ENCODE results near the gene LDLRAD4.
"Not testable (repeated sequence)": the region's sequence is repeated elsewhere in the genome, so short reads cannot be mapped to it uniquely, and the experiment has no call there.

The LDLRAD4 gene

DNA sequence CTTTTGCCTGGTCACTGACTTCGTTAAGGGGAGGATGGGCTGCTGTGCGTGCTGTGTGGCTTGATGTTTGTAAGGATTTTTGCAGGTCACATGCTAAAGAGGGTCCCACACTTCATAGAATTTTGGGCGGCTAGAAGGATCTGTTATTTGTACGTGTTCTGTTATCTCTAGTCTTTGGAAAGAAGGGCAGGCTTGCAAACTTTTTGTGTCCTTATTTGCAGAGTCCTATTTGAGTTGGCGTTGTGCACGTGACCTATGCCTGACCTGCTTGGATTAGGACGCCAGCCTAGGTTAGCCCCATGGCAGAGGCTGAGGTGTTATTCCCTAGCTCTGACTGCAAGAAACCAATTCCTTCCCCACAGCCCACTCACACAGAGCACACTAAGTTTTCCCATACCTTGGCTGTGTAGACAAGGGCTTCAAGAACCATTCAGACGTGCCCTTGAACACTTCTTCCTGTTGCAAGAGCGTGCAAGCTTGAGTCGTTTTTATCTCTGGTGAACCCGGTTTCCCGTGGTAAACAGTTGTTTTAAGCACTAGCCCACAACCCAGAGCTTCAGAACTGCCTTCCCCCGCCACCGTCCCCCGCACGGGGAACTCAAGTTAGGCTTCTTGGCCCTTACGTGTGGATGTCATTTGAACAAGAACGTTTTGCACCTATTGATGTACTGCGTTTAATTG lies 94.6 kb downstream of the LDLRAD4 start:
- peak; percentile 27 for DNase-seq

- no peak for DNase-seq
These were observed 96.4 kb downstream of the LDLRAD4 start for GRCh38 chr18:13315000-13315399.

DNA sequence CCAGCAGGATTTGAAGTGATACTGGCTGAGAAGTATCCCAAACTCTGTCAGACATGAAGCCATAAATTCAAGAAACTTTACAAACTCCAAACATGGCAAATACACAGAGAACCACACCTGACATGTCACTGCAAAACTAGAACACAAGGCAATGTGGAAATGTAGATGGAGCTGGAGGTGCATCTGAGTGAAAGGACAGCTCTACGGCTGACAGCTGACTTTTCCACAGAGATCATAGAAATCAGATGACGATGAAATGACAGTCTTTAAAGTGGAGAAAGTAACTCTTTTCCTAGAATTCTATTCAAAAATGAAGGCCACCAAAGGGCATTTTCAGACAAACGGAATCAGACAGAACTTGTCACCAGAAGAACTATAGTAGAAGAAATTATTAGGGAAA lies 97.5 kb downstream of the LDLRAD4 start:
- DNase-seq = no peak

DNA sequence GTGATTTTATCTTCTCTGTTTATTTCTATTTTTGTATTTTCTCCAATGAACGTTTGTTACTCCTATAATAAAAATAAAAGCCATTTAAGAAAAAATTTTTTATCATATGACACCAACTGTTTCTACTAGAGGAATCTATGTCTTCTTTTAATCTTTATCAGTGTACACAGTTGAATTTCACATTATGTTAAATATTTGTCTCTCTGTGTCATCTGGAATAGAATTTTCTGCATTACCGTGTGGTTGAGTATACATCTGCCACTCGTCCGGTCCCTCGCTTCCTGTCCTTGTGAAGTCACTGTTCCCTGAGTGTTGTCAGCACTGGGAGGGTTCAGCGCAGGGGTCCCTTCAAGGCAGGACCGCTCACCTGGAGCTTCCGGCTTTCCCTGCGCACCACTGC lies 99.2 kb downstream of the LDLRAD4 start:
- no peak for DNase-seq

- no peak for DNase-seq
These were observed 100.4 kb downstream of the LDLRAD4 start for GRCh38 chr18:13318731-13319501.

GRCh38 chr18:13319629-13320028 lies 101.1 kb downstream of the LDLRAD4 start:
- no peak for DNase-seq

DNA sequence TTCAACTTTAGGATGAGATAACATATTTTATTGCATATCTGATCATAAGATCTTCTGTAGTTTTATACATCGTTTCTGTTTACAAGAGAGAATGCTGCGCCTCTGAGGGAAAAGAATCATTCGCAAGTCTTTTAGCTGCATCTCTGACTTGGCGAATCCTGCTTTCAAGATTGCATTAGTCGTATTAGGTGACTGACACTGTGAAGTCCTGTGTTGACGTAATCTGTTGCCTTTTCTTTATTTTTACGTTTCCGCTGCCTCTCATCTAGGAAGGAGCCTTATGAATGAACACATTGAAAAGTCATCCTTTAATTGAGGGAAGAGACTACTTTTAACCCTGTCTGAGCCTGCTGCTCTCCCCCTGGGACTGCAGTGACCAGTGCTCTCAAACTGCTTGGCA lies 101.5 kb downstream of the LDLRAD4 start:
- no peak for DNase-seq

DNA sequence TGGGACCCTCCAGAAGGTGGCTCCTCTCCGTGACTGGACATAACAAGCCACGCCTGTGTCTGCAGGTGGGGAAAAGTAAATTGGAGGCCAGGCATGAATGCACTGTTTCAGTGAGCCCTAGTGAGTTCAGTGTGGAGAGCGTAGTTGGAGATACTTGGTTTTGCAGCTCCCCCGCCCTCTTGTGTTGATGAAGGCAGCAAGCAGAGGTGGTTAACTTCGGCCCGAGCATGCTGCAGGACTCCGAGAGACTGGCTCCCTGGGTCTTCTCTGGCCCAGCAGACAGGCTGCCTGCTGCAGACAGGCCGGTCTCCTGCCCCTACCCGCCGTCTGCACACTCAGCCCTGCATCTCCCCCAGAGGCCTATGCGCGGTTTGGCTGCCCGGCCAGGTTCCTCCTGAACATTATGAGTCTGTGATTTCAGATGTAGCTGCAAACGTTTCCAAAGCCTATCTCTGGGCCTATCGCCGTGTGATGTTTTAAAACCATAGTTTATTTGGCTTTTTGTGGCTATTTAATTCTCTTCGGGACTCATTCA lies 102.4 kb downstream of the LDLRAD4 start:
- DNase-seq = no peak

DNA sequence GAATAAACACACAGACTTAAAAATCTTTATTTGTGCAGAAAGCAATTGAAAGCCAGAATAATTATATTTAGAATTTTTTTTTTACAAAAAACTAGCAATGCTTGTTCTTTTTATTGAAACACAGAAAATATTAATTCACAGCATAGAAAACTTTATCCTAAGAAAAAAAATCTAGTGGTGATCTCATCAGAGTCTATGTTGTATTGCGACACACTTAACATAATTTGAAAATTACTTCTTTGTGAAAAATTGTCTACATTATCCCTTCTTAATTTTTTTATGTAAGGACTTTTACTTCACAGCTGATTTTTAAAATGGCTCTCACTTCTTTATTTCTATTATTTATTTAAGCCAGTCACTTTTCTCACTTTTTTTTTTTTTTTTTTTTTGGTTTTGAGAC lies 103.4 kb downstream of the LDLRAD4 start:
- DNase-seq = no peak

GRCh38 chr18:13323186-13323585 lies 104.6 kb downstream of the LDLRAD4 start:
- no peak for DNase-seq

DNA sequence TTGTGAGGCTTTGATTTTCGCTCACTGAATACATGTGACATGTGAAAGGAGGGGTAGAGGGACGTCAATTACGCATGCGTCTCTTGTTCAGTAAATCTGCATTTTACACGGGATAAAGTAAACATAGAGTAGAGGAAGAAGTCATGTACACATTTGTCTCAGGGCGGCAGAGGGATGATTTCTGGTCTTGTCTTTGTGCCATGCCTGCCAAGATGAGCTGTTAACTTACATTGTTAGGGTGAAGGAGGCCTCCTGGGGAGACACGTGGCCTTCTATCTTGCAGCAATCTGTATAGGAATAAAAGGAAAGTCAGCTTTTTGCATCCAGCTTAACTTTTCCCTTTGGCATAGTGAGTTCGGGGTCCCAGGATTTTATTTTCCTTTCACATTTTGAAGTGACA lies 106.3 kb downstream of the LDLRAD4 start:
- DNase-seq = no peak

GRCh38 chr18:13328213-13328612 lies 109.7 kb downstream of the LDLRAD4 start:
- no peak for DNase-seq

DNA sequence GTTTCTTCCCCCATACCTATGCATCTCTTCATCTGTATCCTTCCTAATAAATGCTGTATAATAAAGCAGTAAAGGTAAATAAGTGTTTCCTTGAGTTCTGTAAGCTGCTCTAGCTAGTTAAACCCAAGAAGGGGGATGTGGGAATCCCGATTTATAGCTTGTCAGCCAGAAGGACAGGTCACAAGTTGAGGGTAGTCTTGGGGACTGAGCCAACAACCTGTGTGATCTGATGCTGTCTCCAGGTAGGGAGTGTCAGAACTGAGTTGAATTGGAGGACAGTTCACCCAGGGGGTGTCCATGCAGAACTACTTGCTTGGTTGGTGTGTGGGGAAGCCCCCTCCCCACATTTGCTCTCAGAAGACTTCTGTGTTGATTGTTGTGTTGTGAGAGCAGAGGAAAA lies 112.4 kb downstream of the LDLRAD4 start:
- no peak for DNase-seq

DNA sequence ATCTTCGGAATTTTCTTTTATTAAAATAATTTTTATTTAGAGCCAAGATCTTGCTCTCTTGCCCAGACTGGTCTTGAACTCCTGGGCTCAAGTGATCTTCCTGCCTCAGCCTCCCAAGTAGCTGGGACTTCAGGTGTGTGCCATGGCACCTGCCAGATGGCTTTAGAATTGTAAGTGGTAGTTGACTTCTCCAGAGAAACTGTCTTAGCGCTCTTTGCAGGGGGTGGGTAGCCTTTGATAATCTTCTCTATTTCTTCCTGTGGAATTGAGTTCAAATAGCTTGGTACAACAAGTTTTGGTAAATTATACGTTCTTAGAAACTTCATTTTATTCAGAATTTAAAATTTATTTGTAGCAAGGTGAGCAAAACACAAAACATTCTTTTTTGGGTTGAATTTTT lies 113.3 kb downstream of the LDLRAD4 start:
- DNase-seq = no peak

DNA sequence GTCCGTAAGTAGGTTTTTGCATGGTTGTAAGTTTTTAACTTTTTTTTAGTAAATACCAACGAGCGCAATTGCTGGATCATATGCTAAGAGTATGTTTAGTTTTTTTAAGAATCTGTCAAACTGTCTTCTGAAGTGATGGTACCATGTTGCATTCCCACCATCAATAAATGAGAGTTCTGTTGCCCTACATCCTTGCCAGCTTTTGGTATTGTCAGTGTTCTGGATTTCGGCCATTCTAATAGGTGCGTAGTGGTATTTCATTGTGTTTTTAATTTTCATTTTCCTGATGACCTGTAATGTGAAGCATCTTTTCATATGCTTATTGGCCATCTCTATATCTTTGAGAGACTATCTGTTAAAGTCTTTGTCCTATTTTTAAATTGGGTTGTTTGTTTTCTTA lies 114.3 kb downstream of the LDLRAD4 start:
- no peak for DNase-seq

- no peak for DNase-seq
These were observed 117.3 kb downstream of the LDLRAD4 start for GRCh38 chr18:13335903-13336302.

DNA sequence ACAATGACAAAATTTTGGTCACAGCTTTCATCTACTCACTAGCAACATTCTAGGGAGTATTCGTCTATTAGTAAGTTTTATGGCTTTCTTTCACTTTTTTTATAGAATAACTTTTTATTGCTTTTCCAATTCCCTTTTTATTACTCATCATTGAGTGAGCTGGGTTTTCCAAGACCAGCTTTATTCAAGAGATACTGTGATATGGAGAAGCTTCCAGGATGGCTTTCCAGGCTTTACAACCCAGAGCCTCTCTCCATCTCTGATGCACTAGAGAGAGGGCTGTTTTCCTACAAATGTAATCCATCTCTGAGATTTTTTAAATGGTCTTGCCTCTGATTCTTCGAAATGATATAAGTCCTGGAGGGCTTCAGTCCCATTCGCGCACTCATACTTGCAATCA lies 118.3 kb downstream of the LDLRAD4 start:
- no peak for DNase-seq

DNA sequence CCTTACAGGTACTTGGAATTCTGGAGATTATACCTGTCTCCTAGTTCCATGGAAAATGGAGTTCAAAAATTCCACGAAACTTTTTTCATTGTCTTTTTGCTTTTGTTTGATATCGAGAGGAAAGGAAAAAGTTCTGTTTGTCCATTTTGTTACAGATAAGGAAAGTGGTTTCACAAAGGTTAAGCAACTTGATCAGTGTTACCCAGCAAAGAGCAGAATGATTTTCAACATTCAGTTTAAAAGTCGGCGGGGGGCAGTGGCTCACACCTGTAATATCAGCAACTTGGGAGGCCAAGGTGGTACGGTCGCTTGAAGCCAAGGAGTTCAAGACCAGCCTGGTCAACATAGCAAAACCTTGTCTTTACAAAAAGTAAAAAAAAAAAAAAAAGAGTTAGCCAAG lies 118.8 kb downstream of the LDLRAD4 start:
- no peak for DNase-seq

DNA sequence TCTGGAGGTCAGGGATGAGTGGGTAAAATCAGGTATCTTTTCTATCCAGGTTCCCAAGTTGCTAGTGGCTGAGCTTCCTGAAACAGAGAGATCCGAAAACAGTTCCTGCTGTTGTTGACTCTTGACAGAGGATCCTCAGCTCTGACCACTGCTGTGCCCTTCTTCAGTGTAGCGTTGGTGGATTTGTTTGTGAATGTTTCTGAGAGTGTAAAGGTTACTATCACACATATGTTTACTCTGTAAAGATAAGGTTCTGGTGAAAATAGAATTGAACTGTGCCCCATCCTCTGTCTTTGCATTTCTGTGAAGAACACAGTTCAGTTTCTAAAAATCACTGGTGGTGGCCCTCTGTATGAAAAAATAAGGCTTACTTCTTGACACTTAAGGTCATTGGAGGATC lies 119.8 kb downstream of the LDLRAD4 start:
- no peak for DNase-seq

DNA sequence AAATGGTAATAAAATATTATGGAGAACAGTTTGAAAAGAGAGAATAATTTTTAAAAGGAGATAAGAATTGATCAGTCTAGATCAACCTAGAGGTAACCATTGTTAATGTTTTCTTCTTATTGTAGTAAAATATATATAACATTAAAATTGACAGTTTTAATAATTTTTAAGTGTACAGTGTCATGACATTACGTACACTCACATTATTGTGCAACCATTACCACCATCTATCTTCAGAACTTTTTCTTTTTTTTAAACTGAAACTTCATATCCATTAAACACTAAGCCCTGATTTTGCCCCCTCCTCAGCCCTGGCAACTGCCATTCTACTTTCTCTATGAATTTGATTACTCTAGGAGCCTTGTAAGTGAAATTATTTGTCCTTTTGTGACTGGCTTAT lies 121.1 kb downstream of the LDLRAD4 start:
- no peak for DNase-seq

GRCh38 chr18:13346449-13346848 lies 127.9 kb downstream of the LDLRAD4 start:
- DNase-seq = not testable (repeated sequence)

- no peak for DNase-seq
These were observed 134.7 kb downstream of the LDLRAD4 start for GRCh38 chr18:13353084-13353823.

GRCh38 chr18:13354402-13354801 lies 135.8 kb downstream of the LDLRAD4 start:
- DNase-seq = no peak

DNA sequence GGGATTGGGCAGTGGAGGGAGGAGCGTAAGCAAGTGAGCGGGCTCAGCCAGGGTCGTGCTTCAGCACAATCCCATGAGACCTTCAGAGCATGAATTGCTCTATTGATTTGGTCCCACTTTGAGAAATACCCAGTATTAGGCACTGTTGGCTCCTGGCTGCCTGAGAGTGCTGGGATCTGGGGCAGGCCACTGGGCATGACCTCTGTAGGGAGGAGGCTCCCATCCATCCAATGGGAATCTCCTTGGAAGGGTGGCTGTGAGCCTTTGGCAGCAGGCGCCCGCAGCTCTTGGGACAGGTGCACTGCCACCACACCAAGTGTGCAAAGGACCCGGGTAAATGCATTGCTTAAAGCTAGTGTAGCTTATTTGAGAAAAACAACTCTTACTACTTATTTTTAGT lies 137.5 kb downstream of the LDLRAD4 start:
- no peak for DNase-seq
